Peyer's patch (tissue), 4 donors: ENCODE data around the gene ACER3.

Experiments used
- CTCF ChIP-seq, 6 experiments: fragments of 450-650 bp in 4 of 6; fragments of 200-600 bp in 2 of 6; sonication (generic) in 1 of 6; IDR thresholded peaks; one replicate each; pipeline ENCODE4 v1.5.1; 2017 to 2019; ENCODE audit warnings: antibody characterized with exemption in 6 of 6, mild to moderate bottlenecking in 3 of 6, moderate library complexity in 1 of 6
- POLR2A ChIP-seq, 2 donors: fragments of 450-650 bp; IDR thresholded peaks; one replicate each; pipeline ENCODE4 v1.5.1; 2017; ENCODE audit warnings: antibody characterized with exemption in 2 of 2, mild to moderate bottlenecking in 2 of 2, moderate library complexity in 2 of 2

- TF ChIP-seq CTCF (IDR thresholded peaks at IDR 0.05) (no peak), POLR2A (IDR thresholded peaks at IDR 0.05) (no peak)
Measured at GRCh38 chr11:76856571-76856970, 4.1 kb upstream of the ACER3 start.
